Right ventricle myocardium inferior (tissue), 1 donor: ENCODE results near the gene SLC12A4. TPM values are rescaled to one million over a fixed set of nuclear protein-coding genes. Genes with fewer than 3 reads are reported as not detected.
A peak's percentile ranks its signal among the peaks of the same experiment; 100 is the strongest.
"Not testable (repeated sequence)": the region's sequence is repeated elsewhere in the genome, so short reads cannot be mapped to it uniquely, and the experiment has no call there.

Source experiments
- ATAC-seq: fragments of 200-7000 bp; cut with Tn5 transposase; one replicate; pipeline ENCODE4 v1.9.1; 2020; ENCODE audit warnings: mild to moderate bottlenecking, moderate library complexity
- DNase-seq: peaks from one replicate; pipeline ENCODE4 v3.0.0; 2021; ENCODE audit errors: missing footprints
- intact Hi-C: fragments of 100-400 bp; cut with DNase I; formaldehyde crosslinking; loops from one replicate; pipeline ENCODE4 v1.11.0; 2022
- long read RNA-seq: library from polyadenylated mRNA; unstranded; transcript quantifications from one replicate; pipeline ENCODE4 v2.0.0, GENCODE V29; 2021
- total RNA-seq: library from RNA; stranded (reverse); fragmentation: NEBNext Ultra II Directional; extraction: Animal tissue kit (Norgen Biotek cat#: 25700); gene quantifications from one replicate; pipeline ENCODE4 v1.2.1, GENCODE V29; 2021
- donor health status: DM: no; HTN: yes; CAD: no; lungs with severe emphysema.

The SLC12A4 gene
- 97.5 TPM for total RNA-seq
- long read RNA-seq, full-length matches to known transcripts: 67 of 101 reads
- long read RNA-seq, partial matches to known transcripts: 21 of 101 reads
- long read RNA-seq, other reads (novel, unspliced or antisense): 13 of 101 reads

GRCh38 chr16:67968400-67969253, at the start of gene SLC12A4:
SLC12A4 (minus strand) TSS chr16:67968637; CDS start chr16:67968553, 84 bp downstream.
- peak; percentile 92 for DNase-seq
- ATAC-seq: peak; percentile 89
- intact Hi-C loops: loop anchor here (2.0 kb wide), 1 partner anchor 32 kb away; the partner anchor contains the start of gene PSMB10

GRCh38 chr16:68015681-68016080, 47.2 kb upstream of the SLC12A4 start, which contains the start of gene DPEP2NB:
DPEP2NB (minus strand) TSS chr16:68015911; CDS start chr16:68015770, 141 bp downstream.
- ATAC-seq (no peak), DNase-seq (no peak)
- intact Hi-C loops: no loop called here

- no peak for ATAC-seq
- intact Hi-C loops: no loop called here
- DNase-seq: no peak
Observed at GRCh38 chr16:68013440-68013839, 45.0 kb upstream of the SLC12A4 start.

- ATAC-seq, intact Hi-C loops, DNase-seq: not testable (repeated sequence)
Observed at GRCh38 chr16:68009872-68010271, 41.4 kb upstream of the SLC12A4 start.

DNA sequence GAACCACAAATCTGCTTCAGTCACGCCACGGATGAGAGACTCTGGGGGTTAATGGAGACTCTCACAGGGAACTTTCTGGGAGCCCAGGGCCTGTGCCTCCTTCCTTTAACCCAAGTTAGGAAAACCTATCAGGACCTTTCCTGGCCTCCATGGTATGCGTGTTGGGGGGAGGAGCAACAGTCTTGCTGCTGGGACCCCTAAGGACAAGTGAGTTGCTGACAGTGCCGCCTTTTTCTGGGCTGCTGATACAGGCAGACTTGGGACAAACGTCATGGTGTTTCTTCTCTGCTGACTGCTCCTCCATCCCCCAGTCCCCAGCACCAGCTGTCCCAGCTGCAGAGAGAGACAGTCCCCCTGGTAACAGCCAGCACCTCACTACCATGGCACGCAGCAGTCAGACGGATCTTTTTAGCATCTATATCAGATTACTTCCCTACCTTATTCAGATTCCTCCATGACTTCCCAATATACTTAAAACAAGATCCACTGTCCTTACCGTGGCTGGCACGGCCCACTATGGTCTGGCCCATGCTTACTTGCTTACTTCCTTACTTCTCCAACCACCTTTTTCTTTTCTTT, 40.8 kb upstream of the SLC12A4 start:
- DNase-seq (no peak), ATAC-seq (no peak)
- intact Hi-C loops: no loop called here

DNA sequence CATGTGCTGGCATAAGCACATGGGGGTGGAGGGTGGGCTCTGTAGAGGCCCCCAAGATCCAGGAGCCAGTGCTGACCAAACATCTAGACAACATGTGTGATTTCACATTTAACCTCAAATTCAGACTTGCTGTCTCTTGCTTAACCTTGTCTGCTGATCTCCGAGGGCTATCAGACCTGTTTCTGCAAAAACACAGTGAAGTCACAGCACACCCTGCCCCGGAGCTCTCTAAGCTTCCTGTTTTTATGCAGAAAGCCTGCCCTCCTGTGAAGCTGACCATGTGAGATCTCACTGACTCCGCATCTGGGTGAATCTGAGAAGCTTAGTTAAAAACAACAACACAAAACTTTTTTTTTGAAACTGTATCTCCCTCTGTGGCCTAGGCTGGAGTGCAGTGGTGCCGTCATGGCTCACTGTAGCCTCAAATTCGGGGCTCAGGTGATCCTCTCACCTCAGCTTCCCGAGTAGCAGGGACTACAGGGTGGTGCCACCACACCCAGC, 37.4 kb upstream of the SLC12A4 start:
- intact Hi-C loops: no loop called here
- DNase-seq: no peak
- peak; percentile 77 for ATAC-seq

GRCh38 chr16:68005211-68005610, 36.8 kb upstream of the SLC12A4 start:
- intact Hi-C loops: no loop called here
- ATAC-seq (no peak), DNase-seq (no peak)

DNA sequence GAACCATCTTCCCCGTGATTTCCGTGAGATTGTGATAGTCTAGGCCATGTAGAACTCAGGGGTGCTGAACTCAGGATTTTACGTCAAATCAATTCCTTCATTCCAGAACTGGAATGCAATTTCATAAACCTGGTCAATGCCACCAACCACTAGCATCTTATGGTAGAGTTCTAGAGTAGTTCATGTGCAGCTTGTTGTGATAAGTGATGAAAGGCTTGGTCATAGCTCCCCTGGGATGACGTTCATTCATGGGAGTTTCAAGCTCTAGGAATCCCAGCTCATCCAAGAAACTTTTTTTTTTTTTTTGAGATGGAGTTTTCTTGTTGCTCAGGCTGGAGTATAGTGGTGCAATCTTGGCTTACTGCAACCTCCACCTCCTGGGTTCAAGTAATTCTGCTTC, 34.6 kb upstream of the SLC12A4 start:
- intact Hi-C loops: no loop called here
- no peak for ATAC-seq
- no peak for DNase-seq

DNA sequence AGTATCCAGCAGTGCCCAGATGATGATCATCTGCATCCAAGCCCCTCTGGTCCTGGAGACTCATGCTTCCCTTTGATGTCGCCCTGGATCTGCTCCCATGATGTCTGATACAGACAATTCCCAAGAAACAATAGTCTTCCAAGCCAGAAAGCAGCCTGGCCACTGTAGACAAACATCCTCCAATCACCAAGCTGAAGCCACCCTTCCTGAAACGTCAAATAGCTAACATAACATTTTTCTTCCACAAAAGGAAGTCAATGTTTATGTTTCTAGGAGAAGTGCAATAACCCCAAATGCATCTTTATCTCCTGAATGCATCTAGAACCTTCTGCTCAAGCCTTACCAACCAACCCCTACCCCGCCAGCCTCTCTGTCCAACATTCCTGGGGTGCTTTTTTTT, 32.0 kb upstream of the SLC12A4 start:
- ATAC-seq: no peak
- no peak for DNase-seq
- intact Hi-C loops: no loop called here

- intact Hi-C loops: no loop called here
- DNase-seq (no peak), ATAC-seq (peak; percentile 64)
Observed at GRCh38 chr16:67999985-68000384, 31.5 kb upstream of the SLC12A4 start.

DNA sequence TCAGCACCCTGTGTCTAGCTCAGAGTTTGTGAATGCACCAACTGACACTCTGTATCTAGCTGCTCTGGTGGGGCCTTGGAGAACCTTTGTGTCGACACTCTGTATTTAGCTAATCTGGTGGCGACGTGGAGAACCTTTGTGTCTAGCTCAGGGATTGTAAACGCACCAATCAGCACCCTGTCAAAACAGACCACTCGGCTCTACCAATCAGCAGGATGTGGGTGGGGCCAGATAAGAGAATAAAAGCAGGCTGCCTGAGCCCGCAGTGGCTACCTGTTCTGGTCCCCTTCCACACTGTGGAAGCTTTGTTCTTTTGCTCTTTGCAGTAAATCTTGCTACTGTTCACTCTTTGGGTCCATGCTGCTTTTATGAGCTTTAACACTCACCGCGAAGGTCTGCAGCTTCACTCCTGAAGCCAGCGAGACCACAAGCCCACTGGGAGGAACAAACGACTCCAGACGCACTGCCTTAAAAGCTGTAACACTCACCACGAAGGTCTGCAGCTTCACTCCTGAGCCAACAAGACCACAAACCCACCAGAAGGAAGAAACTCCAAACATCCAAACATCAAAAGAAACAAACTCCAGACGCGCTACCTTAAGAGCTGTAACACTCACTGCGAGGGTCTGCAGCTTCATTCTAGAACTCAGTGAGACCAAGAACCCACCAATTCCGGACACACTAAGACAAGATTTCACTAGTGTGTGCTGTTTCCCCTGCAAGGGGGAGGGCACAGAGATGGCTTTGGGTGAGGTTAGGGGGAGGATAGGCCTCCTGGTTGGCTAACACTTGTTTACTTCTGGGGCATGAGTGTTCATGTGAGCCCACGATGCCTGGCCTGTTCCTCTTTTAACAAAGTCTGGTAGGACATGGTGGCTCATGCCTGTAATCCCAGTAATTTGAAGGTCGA, 30.6 kb upstream of the SLC12A4 start, which contains the start of gene DPEP2:
TSS of gene DPEP2 (minus strand) at position 706 of the 910 bp plus-strand sequence. CDS start 6,272 bp downstream, outside the sequence.
- peak; percentile 76 for ATAC-seq
- DNase-seq: peak; percentile 62
- intact Hi-C loops: not testable (repeated sequence)

- DNase-seq: peak; percentile 23
- ATAC-seq, intact Hi-C loops: not testable (repeated sequence)
Observed at GRCh38 chr16:67998231-67998778, 29.9 kb upstream of the SLC12A4 start.

DNA sequence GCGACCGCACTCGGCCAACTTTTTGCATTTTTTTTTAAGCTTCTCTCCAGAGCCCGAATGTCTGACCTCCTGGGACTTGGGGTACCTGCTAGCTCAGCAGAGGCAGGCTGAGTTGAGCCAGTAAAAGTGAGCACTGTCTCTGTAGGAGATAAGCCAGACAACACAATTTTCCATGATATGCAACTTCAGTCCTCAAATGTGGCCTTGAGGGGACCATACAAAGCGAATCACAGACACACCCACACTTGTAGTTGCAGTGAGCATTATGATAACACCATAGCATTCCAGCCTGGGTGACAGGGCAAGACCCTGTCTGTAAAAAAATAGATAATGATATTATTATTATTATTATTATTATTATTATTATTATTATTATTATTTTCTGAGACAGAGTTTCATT, 28.2 kb upstream of the SLC12A4 start:
- DNase-seq: no peak
- intact Hi-C loops: no loop called here
- no peak for ATAC-seq

GRCh38 chr16:67995423-67995822, 27.0 kb upstream of the SLC12A4 start:
- intact Hi-C loops: no loop called here
- ATAC-seq: no peak
- peak; percentile 3 for DNase-seq

DNA sequence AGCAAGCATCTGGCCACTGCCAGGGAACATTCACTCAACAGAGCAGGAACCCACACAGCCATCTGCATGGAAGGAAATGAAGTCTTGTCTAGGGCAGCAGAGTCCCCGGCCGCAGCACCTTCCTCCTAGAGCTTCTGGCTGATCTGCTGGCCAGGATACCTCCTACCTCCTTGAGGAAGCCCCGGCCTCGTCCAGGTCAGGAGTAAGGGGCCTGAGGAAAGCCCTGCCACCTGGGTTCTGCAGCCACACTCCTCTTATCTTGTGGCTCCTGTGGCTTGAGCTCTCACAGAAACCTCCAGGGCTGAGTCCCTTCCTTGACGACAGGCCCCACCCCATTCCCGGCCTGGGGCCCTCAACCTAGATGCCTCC, 25.6 kb upstream of the SLC12A4 start:
- DNase-seq, intact Hi-C loops, ATAC-seq: not testable (repeated sequence)

DNA sequence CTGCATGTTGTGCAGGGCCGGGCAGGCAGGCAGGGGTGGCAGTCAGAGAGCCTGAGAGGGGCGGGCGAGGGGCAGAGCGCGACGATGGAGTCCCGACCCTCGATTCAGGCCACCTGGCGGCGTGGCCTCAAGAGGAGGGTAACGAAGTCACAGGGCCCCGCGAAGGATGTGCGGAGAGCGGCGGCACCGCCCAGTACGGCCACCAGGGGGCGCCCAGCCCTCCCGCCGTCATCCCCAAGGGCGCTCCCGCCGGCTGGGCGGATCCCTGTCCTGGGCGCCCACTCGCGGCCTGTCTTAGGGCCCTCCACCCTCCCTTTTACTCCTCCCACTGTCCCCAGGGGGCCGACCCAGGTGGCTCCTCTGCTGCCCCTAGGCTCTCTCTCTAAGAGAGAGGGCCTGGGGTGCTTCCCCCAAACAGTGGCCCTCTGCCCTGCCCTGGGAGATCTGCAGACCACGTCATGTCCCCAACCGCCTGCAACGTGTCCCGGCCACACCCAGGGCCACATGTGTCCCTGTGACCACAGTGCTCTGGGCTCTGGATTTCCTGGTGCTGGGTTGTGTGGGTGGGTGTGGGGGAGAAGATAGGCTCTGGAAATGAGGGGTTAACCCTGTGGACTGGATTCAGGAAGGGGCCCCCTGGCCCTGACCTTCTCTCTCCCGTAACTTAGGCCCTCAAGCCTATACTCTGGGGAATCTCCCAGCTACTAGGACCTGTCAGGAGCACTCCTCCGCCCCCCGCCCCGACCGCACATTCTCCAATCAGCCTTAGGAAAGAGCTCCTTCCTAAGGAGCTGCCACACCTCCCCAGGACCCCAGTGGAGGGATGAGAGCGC, 25.0 kb upstream of the SLC12A4 start:
- intact Hi-C loops: loop anchor here (2.0 kb wide), 2 partner anchors 47 to 235 kb away; no protein-coding TSS in a partner anchor
- DNase-seq (peak; percentile 95), ATAC-seq (peak; percentile 95)

GRCh38 chr16:67992661-67993206, 24.3 kb upstream of the SLC12A4 start:
- DNase-seq (peak; percentile 70), ATAC-seq (no peak)
- intact Hi-C loops: loop anchor here (2.0 kb wide), 2 partner anchors 48 to 236 kb away; no protein-coding TSS in a partner anchor
